ENCODE data around the gene RASAL2. TPM values are rescaled to one million over a fixed set of nuclear protein-coding genes. Genes with fewer than 3 reads are reported as not detected.

Gene RASAL2
- total and polyA plus RNA-seq, 9 of the 15 experiments (the other 6 are each of a cell fraction or from before 2014, with no cell fraction given) = 0.13 to 1.0 (median 0.62) TPM

DNA sequence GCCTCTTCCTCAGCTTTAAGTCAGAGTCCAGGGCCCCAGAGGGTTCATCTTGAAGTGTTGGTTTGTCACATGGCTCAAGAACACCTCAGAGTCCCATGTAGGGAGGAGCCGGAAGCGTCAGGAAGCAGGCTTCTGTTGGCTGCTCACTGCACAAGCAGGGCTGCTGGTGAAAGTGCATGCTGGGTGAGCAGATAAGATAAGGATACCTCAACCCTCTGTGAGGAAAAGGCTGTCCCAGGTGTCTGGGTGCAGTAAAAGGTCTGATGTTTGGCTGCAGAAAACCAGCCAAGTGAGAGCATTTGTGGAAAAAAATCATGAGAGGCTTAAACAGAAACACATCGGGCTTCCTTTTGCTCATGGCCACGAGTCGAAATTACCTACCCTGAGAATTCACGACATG, 412.8 kb downstream of the RASAL2 start (continued):
- TF ChIP-seq, protein P1, sequence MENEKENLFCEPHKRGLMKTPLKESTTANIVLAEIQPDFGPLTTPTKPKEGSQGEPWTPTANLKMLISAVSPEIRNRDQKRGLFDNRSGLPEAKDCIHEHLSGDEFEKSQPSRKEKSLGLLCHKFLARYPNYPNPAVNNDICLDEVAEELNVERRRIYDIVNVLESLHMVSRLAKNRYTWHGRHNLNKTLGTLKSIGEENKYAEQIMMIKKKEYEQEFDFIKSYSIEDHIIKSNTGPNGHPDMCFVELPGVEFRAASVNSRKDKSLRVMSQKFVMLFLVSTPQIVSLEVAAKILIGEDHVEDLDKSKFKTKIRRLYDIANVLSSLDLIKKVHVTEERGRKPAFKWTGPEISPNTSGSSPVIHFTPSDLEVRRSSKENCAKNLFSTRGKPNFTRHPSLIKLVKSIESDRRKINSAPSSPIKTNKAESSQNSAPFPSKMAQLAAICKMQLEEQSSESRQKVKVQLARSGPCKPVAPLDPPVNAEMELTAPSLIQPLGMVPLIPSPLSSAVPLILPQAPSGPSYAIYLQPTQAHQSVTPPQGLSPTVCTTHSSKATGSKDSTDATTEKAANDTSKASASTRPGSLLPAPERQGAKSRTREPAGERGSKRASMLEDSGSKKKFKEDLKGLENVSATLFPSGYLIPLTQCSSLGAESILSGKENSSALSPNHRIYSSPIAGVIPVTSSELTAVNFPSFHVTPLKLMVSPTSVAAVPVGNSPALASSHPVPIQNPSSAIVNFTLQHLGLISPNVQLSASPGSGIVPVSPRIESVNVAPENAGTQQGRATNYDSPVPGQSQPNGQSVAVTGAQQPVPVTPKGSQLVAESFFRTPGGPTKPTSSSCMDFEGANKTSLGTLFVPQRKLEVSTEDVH (IDR thresholded peaks at IDR 0.05; ENCODE audit: low read depth, partially characterized antibody) = no peak
- TF ChIP-seq FOSL1 (tag; conservative IDR thresholded peaks at IDR 0.05) (peak; percentile 30; the same call in 1 of the 2 replicates), CTBP1 (IDR thresholded peaks at IDR 0.05; ENCODE audit: borderline replicate concordance) (peak; percentile 79; the same call in 1 of the 2 replicates), MEIS2 (IDR thresholded peaks at IDR 0.05; ENCODE audit: partially characterized antibody) (peak; percentile 5), ETV1 (tag; conservative IDR thresholded peaks at IDR 0.05; ENCODE audit: low read depth) (peak; percentile 69), TAL1 (IDR thresholded peaks at IDR 0.05) (peak; percentile 42; the same call in 1 of the 2 replicates), SMARCA4 (IDR thresholded peaks at IDR 0.05) (peak; percentile 50; the same call in 1 of the 2 replicates), RCOR1 (IDR thresholded peaks at IDR 0.05; ENCODE audit: borderline replicate concordance in 1 of 2, low read depth in 2 of 2, low read length in 2 of 2) (peak in 1 of 2 experiments; percentile 78; a peak in 2 of 4 replicates), ZBTB7A (IDR thresholded peaks at IDR 0.05; ENCODE audit: borderline replicate concordance, control insufficient read depth, low read depth, low read length) (no peak), SMAD4 (CRISPR knock-in tag; conservative IDR thresholded peaks at IDR 0.05) (peak; percentile 40; the same call in 1 of the 2 replicates), KLF16 (IDR thresholded peaks at IDR 0.05) (peak; percentile 37; the same call in 1 of the 2 replicates), TCF3 (CRISPR knock-in tag; IDR thresholded peaks at IDR 0.05) (peak; percentile 76), L3MBTL2 (IDR thresholded peaks at IDR 0.05) (peak; percentile 90), ZEB2 (IDR thresholded peaks at IDR 0.05) (peak; percentile 50; the same call in 1 of the 2 replicates), ETV5 (CRISPR knock-in tag; IDR thresholded peaks at IDR 0.05; ENCODE audit: low read depth) (0 out of 2 replicates have a peak, but pooled peaks have one; percentile 19), CBX1 (IDR thresholded peaks at IDR 0.05; ENCODE audit: low read depth) (0 out of 2 replicates have a peak, but pooled peaks have one; percentile 44), TEAD4 (IDR thresholded peaks at IDR 0.05; ENCODE audit: low read length) (peak; percentile 49), TEAD4 (CRISPR knock-in tag; IDR thresholded peaks at IDR 0.05; ENCODE audit: borderline replicate concordance) (no peak)
- TF ChIP-seq, protein P2, sequence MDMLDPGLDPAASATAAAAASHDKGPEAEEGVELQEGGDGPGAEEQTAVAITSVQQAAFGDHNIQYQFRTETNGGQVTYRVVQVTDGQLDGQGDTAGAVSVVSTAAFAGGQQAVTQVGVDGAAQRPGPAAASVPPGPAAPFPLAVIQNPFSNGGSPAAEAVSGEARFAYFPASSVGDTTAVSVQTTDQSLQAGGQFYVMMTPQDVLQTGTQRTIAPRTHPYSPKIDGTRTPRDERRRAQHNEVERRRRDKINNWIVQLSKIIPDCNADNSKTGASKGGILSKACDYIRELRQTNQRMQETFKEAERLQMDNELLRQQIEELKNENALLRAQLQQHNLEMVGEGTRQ (CRISPR knock-in tag; IDR thresholded peaks at IDR 0.05) = peak; percentile 48; the same call in 1 of the 2 replicates
- TF ChIP-seq, protein P3, sequence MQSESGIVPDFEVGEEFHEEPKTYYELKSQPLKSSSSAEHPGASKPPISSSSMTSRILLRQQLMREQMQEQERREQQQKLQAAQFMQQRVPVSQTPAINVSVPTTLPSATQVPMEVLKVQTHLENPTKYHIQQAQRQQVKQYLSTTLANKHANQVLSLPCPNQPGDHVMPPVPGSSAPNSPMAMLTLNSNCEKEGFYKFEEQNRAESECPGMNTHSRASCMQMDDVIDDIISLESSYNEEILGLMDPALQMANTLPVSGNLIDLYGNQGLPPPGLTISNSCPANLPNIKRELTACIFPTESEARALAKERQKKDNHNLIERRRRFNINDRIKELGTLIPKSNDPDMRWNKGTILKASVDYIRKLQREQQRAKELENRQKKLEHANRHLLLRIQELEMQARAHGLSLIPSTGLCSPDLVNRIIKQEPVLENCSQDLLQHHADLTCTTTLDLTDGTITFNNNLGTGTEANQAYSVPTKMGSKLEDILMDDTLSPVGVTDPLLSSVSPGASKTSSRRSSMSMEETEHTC (IDR thresholded peaks at IDR 0.05) = 0 out of 2 replicates have a peak, but pooled peaks have one; percentile 14
- TF ChIP-seq, protein P4, sequence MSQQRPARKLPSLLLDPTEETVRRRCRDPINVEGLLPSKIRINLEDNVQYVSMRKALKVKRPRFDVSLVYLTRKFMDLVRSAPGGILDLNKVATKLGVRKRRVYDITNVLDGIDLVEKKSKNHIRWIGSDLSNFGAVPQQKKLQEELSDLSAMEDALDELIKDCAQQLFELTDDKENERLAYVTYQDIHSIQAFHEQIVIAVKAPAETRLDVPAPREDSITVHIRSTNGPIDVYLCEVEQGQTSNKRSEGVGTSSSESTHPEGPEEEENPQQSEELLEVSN (IDR thresholded peaks at IDR 0.05; ENCODE audit: borderline replicate concordance in 1 of 2, extremely low read depth in 1 of 2, insufficient read depth in 1 of 2, insufficient read length in 1 of 2, low read depth in 1 of 2, low read length in 1 of 2, poor library complexity in 1 of 2, severe bottlenecking in 1 of 2) = peak in 1 of 2 experiments; percentile 32

Measured in K562 (cell line).